ENCODE measurements around the gene ACBD3.

Gene ACBD3

DNA sequence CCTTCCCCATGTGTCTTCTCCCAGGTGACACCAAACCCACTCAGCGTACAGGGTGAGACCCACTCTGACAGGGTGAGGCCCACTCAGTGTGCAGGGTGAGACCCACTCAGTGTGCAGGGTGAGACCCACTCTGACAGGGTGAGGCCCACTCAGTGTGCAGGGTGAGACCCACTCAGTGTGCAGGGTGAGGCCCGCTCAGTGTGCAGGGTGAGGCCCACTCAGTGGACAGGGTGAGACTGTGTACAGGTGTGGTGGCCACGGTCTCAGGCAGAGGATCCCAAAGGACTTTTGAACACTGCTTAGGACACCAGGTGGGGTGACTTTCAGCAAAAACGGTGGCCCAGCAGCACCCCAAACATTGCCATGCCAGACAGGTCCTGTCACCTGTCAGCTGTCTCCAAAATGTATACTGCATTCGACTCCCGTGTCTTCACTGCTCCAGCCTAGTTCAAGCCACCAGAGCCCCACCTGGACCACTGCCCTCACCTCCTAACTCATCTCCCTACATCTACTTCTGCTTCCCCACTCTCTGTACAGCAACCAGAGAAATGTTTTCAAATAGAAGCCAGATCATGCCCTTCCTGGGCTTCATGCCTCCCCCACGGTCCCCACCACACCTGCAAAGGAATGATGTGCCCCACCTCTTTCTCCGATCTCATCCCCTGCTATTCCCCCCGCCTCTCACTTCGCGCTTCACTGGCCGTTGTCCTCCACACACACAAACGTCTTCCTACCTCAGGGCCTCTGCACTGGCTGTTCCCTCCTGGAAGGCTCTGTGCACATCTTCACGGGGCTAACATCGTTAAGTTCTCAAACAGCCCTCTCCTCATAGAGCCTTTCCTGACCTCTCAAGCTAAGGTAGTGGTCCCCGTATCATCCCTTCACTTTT is 52.1 kb downstream of the ACBD3 start:
- DNase-seq = no peak

DNA sequence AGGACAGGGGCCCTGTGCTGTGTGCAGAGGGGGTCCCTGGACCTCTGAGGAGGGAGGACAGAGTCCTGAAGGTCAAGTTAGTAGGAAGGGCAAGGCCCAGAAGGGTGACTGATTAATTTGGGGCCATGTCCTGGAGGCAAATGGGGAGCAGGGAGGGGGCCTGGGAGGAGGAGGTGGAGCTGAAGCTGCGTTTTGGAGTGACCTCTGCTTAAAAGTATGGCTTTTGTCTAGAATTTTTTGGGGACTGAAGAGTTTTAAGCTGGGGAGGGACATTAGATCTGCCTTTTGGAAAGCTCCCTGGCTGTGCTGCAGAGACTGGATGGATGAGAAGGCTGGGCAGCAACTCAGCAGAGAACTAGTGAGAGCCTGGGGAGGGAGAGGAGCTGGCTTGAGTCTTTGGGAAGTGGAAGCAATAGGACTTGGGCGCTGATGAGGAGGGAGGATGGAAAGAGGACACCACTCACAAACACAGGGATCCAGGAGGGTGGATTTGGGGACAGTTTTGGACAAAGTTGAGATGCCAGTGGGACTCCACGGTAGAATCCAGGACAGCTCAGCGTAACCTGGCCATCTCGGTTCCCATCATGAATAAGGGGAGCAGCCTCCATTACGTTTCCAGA is 52.9 kb downstream of the ACBD3 start:
- no peak for DNase-seq

DNA sequence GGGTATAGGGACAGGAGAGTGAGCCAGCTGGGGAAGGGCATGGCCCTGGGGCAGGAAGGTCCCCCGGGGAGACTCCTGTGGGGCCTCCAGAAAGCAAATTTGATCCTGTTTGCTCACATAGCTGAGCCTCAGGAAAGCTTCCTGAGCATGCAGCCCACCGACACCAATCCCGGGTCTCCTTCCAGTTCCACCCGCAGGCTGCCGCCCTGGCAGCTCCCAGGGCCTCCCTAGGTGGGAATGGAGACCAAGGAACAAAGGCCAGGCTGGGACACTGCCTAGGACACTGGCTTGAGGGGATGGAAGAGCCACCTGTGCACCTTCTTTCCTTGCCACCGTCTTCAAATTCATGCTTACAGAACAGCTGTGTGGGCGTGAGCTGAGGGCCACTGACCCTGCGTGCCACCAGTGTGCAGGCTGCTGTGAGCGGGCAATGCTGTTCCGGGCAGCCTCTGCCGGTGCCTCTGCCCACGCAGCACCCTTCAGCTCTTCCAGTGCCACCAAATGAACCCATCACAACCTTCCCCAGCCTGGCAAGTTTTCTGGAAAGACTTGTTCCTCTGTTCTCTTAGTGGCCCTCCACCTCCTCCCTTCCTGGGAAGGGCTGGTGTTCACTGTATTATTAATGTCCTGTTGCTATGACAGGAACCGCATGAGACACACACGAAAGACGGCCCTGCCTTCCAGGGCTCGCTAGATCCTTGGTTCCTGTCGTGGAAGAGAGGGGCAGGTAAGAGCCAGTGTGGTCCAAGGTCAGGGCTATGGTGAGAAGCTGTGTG is 53.6 kb downstream of the ACBD3 start:
- no peak for DNase-seq

DNA sequence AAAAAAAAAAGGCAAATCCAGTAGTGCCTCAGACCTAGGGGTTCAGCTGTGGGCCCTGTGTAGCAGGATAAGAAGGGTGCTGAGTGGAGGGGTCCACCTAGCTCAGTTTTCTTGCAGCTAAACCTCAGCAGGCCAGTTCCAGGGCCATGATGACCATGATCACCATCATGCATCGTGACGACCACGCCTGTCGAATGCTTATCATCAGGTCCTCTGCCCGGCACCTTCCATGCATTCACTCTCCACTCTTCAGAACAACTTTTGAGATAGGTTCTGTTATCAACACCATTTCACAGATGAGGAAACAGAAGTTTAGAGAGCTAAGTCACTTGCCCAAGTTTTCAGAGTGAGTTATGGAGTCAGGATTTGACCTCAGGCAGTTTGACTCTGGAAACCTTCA is 54.9 kb downstream of the ACBD3 start:
- DNase-seq = no peak

DNA sequence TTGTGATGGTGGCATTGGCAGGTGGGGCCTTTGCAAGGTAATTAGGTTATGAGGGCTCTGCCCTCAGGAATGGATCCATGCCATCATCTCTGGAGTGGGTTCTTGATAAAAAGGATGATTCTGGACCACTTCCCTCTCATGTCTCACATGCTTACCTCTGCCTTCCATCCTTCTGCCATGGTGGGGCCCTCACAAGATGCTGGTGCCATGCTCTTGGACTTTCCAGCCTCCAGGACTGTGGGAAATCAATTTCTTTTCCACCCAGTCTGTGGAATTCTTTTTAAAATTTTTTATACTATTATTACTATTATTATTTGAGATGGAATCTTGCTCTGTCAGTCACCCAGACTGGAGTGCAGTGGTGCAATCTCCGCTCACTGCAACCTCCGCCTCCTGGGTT is 57.3 kb downstream of the ACBD3 start:
- DNase-seq = no peak

DNA sequence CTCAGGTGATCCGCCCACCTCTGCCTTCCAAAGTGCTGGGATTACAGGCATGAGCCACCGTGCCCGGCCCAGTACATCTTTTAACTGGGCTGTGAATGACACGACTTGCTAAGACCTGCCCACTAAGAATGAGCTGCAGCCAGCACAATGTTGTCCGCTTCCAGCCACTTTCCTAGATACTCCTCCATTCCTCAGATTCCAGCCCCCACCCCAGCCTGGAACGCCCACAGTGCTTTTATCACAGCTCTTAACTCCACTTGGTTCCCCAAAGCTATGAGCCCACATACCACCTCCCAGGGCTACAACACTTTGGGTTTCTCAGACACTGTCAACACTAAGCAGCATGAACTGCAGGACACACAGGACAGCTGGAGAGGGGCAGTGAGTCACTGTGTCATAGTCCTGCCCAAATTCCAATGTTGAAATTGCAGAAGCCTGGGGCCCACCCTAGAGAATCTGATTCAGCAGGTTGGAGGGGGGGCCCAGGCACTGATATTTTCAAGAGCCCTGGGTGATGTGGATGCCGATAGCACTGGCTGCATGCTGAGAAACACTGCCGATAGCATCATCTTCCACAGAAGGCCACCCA is 58.0 kb downstream of the ACBD3 start:
- DNase-seq = no peak

DNA sequence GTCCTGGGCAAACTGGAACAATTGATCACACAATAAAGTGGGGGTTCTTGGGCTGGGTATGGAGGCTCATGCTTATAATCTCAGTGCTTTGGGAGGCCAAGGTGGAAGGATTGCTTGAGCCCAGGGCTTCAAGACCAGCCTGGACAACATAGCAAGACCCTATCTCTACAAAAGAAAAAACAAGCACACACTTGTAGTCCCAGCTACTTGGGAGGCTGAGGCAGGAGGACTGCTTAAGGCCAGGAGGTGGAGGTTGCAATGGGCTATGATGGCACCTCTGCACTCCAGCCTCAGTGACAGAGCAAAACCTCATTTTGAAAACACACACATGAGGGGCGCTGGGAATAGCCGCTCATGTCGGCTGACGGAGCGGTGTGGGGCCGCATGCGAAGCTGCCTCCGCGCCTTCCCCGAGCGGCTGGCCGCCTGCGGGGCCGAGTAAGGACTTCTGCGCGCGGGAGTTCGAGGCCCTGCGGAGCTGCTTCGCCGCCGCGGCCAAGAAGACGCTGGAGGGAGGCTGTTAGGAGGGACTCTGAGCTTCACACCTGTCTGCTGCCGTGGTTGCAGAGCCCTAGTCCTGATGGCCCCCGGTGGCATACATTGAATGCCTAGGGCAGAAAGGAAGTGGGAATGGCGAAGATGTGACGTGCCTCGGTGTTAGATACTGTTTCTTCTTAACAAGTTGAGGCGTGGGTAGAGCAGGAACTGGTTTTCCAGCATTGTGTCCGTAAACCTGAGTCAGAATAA is 59.5 kb downstream of the ACBD3 start:
- no peak for DNase-seq

DNA sequence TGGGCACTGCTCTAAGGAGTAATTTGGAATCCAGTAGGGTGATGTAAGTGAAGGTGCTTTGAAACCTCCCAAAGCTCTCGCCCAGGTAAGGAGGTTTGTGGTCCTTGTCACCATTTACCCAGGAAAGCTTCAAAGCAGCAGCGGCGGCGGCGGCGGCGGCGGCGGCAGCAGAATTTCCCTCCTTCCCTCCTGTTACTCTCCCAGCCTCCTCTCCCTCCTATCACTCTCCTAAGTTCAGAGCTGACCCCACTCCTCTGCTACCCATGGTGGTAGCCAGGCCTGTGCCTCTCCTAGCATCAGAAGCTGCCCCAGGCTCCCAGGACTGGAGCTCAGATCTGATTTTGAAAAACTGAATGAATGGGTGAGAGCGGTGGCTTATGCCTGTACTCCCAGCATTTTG is 60.7 kb downstream of the ACBD3 start:
- DNase-seq = no peak

DNA sequence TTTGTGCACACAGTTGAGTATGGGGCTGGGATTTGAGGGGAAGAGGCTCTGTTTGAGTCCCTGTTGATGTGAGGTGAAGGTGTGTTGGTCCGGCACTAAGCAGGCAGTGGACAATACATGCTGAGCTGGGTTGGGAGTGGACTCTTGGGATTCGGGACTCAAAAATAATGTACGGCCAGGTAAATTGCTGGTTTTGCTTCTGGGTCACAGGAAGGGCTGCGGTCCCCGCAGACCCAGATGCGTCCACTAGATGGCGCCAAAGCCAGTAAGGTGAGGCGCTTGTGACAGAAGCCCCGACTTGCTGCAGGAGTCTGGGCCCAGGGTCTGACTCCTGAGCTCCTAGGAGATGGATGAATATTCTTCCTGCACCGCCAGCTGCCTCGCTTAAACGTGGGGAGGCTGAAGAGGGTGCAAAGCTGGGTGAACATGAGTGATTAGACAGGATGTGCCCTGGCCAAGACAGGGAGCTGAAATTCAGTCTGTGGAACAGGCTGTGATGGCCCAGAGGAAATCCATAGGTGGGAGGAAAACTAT is 61.4 kb downstream of the ACBD3 start:
- DNase-seq = peak in 54 of 56 donors; percentile 10 to 89 (median 56)

DNA sequence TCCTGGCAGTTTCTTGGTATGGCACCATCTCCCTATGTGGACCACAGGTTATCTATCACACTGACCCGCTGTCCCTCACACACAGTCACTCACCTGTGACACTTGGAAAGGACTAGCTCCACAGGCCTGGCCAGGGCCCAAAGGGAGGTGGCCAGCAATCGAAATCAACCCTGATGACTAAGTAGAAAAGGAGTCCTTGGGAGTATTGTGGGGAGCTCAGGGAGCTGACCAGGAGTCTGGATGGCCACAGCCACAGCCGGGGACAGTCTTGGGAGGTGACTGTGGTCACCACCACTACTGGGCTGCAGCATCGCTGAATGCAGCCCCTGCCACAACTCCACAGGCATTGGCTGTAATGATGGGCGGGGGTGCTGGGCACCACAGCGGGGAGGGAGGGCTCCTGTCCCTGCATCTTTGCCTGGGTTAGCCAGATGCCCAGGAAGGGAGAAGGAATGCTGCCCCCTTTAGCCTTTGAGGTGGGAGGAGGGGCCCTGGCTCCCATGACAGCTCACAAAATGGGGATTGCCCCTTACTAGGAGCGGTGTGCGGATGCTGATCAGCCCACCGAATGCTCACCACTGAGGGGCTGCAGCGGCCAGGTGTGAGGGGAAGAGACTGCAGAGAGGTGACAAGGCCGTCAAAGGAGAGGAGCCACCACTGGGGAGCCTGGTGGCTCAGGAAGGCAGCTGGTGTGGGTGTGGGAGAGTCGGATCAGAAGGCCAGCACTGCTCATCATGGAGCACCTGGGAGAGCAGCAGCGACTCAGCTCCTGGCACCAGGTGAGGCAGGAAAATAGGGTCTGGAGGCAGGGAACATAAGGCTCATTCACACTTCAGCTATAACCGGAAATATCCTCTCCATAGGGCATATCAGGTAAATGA is 62.7 kb downstream of the ACBD3 start:
- DNase-seq = no peak

DNA sequence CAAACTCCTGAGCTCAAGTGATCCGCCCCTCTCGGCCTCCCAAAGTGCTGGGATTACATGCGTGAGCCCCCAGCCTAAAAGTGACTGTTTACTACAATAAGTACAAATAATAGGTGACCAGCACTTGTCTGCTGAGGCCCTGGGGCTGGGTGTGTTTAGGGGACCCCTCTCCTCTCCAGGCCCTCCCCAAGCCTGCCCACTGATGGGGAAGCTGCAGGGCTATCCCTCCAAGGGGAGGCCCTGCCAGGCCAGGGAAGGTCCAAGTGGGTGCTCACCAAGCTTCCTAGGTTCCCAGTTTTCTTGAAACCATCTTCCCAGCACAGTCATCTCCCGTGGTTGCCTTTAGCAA is 63.4 kb downstream of the ACBD3 start:
- DNase-seq = no peak

DNA sequence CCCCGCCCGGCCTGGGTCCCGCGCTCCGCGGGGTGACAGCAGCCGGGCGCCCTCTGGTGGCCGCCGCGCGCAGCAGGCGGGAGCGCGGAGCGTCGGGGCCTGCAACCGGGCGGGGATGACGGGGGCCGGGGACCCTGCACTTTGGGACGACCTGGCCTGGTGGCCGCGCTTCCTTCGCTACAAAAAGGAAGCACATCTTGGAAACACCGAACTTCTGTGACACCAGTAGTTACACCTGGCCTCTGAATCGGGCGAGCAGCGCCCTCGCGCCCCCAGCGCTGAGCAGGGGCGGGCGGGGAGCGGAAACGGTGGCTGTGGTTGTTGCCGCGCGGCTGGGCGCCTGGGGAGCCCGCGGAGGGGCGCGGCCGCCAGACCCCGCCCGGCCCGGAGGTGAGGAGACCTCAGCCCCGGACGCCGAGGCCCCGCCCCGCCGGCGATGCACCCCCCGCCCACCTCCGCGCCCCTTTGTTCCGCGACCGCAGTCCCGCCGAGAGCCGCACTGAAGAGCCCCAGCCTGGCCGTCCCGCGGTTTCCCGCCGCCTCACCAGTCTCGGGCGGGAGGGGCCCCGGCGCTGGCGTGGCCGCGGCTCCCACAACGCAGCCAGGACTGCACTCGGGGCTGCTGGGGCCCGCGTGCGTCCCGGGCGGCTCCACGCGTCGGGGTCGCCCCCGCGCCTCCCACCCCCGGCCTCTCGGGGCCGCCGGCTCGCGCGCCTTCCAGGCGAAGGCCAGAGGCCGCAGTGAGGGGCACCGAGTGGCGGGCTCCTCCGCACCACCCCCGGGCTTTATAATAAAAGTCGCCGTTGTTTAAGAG is 64.7 kb downstream of the ACBD3 start:
- peak in 28 of 56 donors; percentile 15 to 67 (median 33) for DNase-seq

DNA sequence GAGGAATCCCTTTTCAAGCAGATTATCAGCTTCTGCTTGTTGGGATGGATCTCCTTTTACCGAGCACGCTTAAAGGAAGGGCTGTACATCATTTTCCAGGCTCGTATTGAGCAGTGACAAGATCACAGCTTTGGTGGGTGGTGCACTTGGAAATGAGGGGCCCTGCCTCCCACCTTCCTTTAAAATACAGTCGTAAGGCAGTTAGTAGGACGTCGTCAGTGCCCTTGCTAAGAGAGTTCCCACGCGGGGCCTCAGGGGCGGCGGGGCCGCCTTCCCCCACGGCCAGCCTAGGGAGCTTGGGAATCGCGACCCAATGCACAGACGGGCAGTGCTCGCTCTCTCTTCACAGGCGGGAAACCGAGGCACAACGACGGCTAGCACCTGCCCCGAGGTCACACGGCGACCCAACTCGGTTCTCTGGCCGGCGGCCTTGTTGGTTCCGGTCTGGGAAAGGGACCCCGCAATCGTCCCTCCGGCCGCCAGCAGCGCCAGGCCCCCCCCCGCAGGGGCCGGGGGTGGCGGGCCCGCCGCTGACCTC is 65.4 kb downstream of the ACBD3 start:
- no peak for DNase-seq

DNA sequence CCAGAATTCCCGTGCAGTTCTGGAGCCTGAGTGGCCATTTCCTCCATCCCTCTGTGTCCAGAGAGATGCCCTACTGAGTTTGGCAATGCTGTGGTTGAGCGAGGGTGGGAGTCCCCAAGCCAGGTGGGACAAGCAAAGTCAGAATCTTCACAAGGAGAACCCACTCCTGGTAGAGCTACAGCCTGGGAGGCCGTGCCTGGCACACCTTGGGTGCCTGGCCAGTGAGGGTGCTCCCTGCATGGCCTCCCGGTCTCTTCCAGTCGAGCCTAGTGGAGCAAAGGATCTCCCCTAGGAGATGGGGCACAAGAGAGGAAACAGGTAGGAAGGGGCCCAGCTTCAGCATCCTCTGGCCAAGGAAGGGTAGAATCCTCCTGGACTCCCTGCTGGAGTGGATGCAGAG is 66.1 kb downstream of the ACBD3 start:
- DNase-seq = no peak

DNA sequence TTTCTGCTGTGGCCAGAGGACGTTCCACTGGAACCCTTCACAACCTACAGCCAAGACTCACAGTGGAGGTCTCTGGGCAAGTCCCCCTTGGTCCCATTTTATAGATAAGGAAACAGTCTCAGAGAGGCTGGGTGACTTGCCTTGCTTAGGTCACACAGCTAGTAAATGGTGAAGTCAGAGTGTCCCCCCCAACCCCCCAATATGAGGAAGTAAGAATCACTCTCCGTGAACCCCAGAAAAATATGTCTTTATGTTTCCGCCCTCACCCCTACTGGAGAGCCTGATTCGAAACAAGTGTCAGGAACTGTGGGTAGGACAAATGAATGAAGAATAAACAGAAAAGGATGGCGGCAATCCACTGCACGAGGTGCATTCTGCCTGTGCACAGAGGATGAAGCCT is 67.4 kb downstream of the ACBD3 start:
- no peak for DNase-seq

DNA sequence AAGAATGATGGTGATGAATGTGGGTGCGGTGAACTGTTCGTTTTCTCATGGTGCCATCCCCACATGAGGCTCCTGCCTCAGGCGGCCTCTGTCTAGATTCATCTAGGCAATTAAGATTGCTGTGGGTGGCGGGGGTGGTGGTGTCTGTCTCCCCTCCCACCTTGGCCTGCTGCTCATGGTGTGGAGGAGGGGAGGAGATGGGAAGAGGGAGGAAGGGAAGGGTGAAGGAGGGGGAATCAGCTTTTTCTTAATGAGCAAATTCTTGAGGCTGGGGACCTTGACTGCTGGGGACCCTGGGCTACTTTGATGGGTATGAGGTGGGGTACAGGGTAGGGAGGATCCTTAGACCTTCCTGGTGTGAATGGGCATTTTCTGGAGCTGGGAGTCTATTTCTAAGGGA is 68.2 kb downstream of the ACBD3 start:
- no peak for DNase-seq

DNA sequence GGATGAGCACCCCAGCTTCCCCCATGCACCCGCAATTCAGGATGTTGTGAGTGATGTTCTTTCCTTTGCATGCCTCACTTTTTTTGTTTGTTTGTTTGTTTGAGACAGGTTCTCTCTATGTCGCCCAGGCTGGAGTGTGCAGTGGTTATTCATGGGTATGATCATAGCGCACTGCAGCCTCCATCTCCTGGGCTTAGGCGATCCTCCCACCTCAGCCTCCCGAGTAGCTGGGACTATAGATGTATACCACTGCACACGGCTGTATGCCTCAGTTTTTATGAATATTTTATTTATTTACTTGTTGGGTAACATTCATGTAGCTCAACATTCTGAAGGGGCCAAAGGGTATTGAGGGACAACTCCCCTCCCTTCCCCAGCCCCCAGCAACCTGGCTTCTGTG is 69.2 kb downstream of the ACBD3 start:
- no peak for DNase-seq

DNA sequence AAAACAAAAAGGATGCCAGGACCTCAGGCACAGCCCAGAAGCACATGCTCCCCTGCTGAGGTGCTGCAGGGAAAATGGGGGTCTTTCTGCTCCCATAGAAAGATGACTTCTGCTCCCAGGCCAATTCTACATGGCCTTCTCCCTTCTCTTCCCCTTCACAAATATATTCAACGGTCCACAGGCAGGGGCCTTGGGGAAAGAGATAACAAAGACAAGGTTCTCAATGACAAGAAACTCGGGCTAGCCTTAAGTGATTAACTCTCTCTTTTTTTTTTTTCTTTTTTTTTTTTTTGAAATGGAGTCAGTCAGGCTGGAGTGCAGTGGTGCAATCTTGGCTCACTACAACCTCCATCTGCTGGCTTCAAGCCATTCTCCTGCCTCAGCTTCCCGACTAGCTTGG is 69.9 kb downstream of the ACBD3 start:
- DNase-seq = no peak

DNA sequence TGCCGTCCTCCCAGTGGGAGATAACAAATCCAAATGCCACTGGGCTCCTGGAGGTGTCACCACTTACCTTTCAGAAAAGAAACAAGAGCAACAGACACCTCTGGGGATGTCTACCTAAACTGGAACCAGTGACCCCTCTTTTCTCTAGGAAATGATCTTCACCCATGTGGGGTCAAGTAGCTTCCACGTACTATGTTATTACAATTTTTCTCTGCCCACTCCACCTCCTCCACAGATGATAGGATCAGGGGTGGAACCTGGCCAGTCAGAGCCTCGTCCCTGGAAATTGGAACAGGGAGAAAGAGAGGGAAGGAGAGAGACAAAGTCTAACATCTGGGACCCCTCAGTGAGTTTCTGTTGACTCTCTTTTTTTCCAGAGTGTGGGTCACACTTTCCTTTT is 73.9 kb downstream of the ACBD3 start:
- no peak for DNase-seq
